Upper lobe of right lung (tissue), 1 donor: Measurements from ENCODE around the gene USP5. TPM values are rescaled to one million over a fixed set of nuclear protein-coding genes. Genes with fewer than 3 reads are reported as not detected.
A peak's percentile ranks its signal among the peaks of the same experiment; 100 is the strongest.

Source experiments
- ATAC-seq: fragments of 200-7000 bp; cut with Tn5 transposase; one replicate; pipeline ENCODE4 v1.9.1; 2020; ENCODE audit warnings: mild to moderate bottlenecking, moderate library complexity
- DNase-seq: peaks from one replicate; pipeline ENCODE4 v3.0.0-alpha.2; 2020
- H3K27ac ChIP-seq: fragments of 200-600 bp; one replicate; pipeline ENCODE4 v1.8.0; 2022
- H3K27me3 ChIP-seq: fragments of 200-600 bp; one replicate; pipeline ENCODE4 v1.8.0; 2022; ENCODE audit warnings: mild to moderate bottlenecking
- H3K36me3 ChIP-seq: fragments of 200-600 bp; one replicate; pipeline ENCODE4 v1.8.0; 2022
- H3K4me1 ChIP-seq: fragments of 200-600 bp; one replicate; pipeline ENCODE4 v1.8.0; 2022
- H3K4me3 ChIP-seq: fragments of 200-600 bp; one replicate; pipeline ENCODE4 v1.8.0; 2022; ENCODE audit warnings: mild to moderate bottlenecking
- H3K9me3 ChIP-seq: fragments of 200-600 bp; one replicate; pipeline ENCODE4 v1.8.0; 2022
- intact Hi-C: fragments of 100-400 bp; cut with DNase I; formaldehyde crosslinking; loops from one replicate; pipeline ENCODE4 v1.11.0; 2022
- long read RNA-seq: library from polyadenylated mRNA; unstranded; transcript quantifications from one replicate; pipeline ENCODE4 v2.0.0, GENCODE V29; 2021
- total RNA-seq: library from RNA; stranded (reverse); fragmentation: NEBNext Ultra II Directional; extraction: Animal tissue kit (Norgen Biotek cat#: 25700); gene quantifications from one replicate; pipeline ENCODE4 v1.2.1, GENCODE V29; 2021
- TF ChIP-seq, protein P1 (sequence below): fragments of 200-600 bp; IDR thresholded peaks from one replicate; pipeline ENCODE4 v1.8.0; 2022; ENCODE audit warnings: antibody characterized with exemption
- donor health status: DM: no; HTN: yes; CAD: no; lungs with severe emphysema.

The USP5 gene, protein sequence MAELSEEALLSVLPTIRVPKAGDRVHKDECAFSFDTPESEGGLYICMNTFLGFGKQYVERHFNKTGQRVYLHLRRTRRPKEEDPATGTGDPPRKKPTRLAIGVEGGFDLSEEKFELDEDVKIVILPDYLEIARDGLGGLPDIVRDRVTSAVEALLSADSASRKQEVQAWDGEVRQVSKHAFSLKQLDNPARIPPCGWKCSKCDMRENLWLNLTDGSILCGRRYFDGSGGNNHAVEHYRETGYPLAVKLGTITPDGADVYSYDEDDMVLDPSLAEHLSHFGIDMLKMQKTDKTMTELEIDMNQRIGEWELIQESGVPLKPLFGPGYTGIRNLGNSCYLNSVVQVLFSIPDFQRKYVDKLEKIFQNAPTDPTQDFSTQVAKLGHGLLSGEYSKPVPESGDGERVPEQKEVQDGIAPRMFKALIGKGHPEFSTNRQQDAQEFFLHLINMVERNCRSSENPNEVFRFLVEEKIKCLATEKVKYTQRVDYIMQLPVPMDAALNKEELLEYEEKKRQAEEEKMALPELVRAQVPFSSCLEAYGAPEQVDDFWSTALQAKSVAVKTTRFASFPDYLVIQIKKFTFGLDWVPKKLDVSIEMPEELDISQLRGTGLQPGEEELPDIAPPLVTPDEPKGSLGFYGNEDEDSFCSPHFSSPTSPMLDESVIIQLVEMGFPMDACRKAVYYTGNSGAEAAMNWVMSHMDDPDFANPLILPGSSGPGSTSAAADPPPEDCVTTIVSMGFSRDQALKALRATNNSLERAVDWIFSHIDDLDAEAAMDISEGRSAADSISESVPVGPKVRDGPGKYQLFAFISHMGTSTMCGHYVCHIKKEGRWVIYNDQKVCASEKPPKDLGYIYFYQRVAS
- 63.9 TPM for total RNA-seq
- long read RNA-seq, transcript USP5-201 (20 exons, 3,181 nt): minor isoform, 5 of 165 reads
- long read RNA-seq, transcript USP5-202 (20 exons, 3,083 nt): major isoform, 120 of 165 reads
- long read RNA-seq, partial matches to known transcripts: 11 of 165 reads
- long read RNA-seq, other reads (novel, unspliced or antisense): 26 of 165 reads

GRCh38 chr12:6851921-6852650 is at the start of gene USP5:
Gene USP5, plus strand, starts transcription at chr12:6852150. Its CDS starts 30 bp downstream, at chr12:6852180.
- peaks cover 24% of the 10 kb centered on the region for H3K36me3 ChIP-seq
- H3K4me1 ChIP-seq: peaks cover 9% of the 10 kb centered on the region
- DNase-seq (peak; percentile 100), ATAC-seq (peak; percentile 93)
- H3K9me3 ChIP-seq: no peaks in the 10 kb centered on the region
- intact Hi-C loops: no loop called here
- no peaks in the 10 kb centered on the region for H3K27me3 ChIP-seq
- H3K4me3 ChIP-seq: peak within 1 kb of the TSS; percentile 85
- TF ChIP-seq, protein P1, sequence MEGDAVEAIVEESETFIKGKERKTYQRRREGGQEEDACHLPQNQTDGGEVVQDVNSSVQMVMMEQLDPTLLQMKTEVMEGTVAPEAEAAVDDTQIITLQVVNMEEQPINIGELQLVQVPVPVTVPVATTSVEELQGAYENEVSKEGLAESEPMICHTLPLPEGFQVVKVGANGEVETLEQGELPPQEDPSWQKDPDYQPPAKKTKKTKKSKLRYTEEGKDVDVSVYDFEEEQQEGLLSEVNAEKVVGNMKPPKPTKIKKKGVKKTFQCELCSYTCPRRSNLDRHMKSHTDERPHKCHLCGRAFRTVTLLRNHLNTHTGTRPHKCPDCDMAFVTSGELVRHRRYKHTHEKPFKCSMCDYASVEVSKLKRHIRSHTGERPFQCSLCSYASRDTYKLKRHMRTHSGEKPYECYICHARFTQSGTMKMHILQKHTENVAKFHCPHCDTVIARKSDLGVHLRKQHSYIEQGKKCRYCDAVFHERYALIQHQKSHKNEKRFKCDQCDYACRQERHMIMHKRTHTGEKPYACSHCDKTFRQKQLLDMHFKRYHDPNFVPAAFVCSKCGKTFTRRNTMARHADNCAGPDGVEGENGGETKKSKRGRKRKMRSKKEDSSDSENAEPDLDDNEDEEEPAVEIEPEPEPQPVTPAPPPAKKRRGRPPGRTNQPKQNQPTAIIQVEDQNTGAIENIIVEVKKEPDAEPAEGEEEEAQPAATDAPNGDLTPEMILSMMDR: no peak
- H3K27ac ChIP-seq: peak within 1 kb of the TSS; percentile 96

DNA sequence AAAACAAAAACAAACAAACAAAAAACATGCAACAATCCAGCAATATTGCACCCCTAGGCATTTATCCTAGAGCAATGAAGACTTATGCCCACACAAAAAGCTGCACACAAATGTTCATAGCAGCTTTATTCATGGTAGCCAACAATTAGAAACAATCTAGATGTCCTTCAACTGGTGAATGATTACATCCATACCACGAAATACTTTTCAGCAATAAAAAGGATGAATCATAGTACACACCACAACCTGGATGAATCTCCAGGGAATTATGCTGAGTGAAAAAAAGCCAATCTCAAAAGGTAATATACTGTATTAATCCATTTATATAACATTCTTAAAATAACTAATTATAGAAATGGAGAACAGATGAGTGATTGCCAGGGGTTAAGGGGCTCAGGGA is 44.8 kb upstream of the USP5 start:
- intact Hi-C loops: no loop called here
- DNase-seq (no peak), ATAC-seq (no peak)
- TF ChIP-seq, protein P1: no peak
- Histone ChIP-seq H3K4me1 (no peaks in the 10 kb centered on the region), H3K9me3 (no peaks in the 10 kb centered on the region), H3K4me3 (no peak overlapping the region), H3K27me3 (no peaks in the 10 kb centered on the region), H3K27ac (no peak overlapping the region), H3K36me3 (no peaks in the 10 kb centered on the region)

- ATAC-seq (no peak), DNase-seq (no peak)
- no peaks in the 10 kb centered on the region for H3K9me3 ChIP-seq
- no peak overlapping the region for H3K4me3 ChIP-seq
- H3K27me3 ChIP-seq: no peaks in the 10 kb centered on the region
- H3K36me3 ChIP-seq: no peaks in the 10 kb centered on the region
- intact Hi-C loops: no loop called here
- no peaks in the 10 kb centered on the region for H3K4me1 ChIP-seq
- TF ChIP-seq, protein P1: no peak
- H3K27ac ChIP-seq: no peak overlapping the region
These were observed 42.9 kb upstream of the USP5 start for GRCh38 chr12:6809056-6809455.

DNA sequence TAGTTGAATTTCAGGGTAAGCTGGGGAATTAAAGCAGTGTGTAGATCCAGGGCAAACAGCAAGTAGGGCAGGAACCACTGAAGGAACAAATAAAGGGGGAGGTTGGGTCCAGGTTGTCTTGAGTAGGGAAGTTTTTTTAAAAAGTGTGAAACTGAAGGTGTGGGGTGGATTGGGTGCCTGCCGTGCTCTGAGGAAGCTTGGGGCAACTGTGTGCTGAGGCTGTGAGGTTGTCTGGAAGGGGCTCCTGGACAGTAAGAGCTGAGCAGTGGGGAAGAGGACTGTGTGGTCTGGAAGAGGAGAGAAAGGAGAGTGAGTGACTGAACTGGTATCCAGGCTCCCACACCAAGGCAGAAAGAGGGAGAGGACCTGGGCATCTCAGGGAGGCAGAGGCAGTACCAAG is 41.2 kb upstream of the USP5 start:
- Histone ChIP-seq H3K4me3 (no peak overlapping the region), H3K27ac (no peak overlapping the region), H3K36me3 (no peaks in the 10 kb centered on the region), H3K9me3 (no peaks in the 10 kb centered on the region), H3K27me3 (no peaks in the 10 kb centered on the region), H3K4me1 (no peaks in the 10 kb centered on the region)
- intact Hi-C loops: no loop called here
- TF ChIP-seq, protein P1: no peak
- ATAC-seq: no peak
- no peak for DNase-seq

- intact Hi-C loops: no loop called here
- Histone ChIP-seq H3K4me1 (no peaks in the 10 kb centered on the region), H3K4me3 (no peak overlapping the region), H3K9me3 (no peaks in the 10 kb centered on the region), H3K27me3 (no peaks in the 10 kb centered on the region), H3K36me3 (no peaks in the 10 kb centered on the region), H3K27ac (no peak overlapping the region)
- TF ChIP-seq, protein P1: no peak
- DNase-seq (no peak), ATAC-seq (no peak)
These were observed 38.6 kb upstream of the USP5 start for GRCh38 chr12:6813363-6813762.
